Measurements from ENCODE around the gene KDSR.

KDSR gene

DNA sequence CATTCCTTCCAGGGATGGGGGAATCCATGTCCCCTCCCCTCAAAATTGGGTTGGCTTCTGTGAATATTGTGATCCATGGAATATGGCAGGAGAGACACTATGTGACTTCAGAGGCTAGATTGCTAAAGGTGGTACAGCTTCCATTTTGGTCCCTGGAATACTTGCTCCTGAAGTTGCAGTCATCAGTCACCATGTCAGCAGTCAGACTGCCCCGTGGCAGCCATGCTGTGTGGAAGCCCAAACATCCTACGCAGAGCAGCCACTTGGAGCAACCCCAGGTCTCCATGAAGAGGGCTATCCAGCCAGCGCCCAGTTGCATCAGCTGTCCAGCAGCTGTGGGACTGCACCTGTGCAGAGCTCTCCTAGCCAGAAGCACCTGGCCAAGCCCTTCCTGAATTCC, 15.8 kb upstream of the KDSR start:
- H3K4me3 ChIP-seq (replicated peaks; ENCODE audit: low read depth, low read length): no peak overlapping the region
- TF ChIP-seq, protein P1, sequence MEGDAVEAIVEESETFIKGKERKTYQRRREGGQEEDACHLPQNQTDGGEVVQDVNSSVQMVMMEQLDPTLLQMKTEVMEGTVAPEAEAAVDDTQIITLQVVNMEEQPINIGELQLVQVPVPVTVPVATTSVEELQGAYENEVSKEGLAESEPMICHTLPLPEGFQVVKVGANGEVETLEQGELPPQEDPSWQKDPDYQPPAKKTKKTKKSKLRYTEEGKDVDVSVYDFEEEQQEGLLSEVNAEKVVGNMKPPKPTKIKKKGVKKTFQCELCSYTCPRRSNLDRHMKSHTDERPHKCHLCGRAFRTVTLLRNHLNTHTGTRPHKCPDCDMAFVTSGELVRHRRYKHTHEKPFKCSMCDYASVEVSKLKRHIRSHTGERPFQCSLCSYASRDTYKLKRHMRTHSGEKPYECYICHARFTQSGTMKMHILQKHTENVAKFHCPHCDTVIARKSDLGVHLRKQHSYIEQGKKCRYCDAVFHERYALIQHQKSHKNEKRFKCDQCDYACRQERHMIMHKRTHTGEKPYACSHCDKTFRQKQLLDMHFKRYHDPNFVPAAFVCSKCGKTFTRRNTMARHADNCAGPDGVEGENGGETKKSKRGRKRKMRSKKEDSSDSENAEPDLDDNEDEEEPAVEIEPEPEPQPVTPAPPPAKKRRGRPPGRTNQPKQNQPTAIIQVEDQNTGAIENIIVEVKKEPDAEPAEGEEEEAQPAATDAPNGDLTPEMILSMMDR (IDR thresholded peaks at IDR 0.05; ENCODE audit: low read depth, low read length, missing control alignments): no peak
- DNase-seq (ENCODE audit: extremely low read depth, low read depth): no peak

DNA sequence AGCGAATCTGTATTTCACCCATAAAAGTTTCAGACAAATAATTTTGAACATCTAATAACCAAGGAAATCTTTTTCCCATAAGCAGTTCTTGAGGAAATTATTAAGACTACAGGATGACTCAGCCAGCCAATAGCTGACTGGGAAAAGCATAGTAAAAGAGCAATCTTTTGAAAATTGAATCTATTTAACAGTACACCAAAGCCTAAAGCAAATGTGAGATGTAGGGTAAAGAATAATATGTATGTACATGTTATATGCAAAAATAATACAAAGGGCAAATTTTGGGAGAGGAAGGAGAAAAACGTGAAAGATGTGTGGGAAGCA, 12.6 kb upstream of the KDSR start:
- DNase-seq (ENCODE audit: extremely low read depth, low read depth): no peak
- H3K4me3 ChIP-seq (replicated peaks; ENCODE audit: low read depth, low read length): no peak overlapping the region
- TF ChIP-seq, protein P1 (IDR thresholded peaks at IDR 0.05; ENCODE audit: low read depth, low read length, missing control alignments): no peak

DNA sequence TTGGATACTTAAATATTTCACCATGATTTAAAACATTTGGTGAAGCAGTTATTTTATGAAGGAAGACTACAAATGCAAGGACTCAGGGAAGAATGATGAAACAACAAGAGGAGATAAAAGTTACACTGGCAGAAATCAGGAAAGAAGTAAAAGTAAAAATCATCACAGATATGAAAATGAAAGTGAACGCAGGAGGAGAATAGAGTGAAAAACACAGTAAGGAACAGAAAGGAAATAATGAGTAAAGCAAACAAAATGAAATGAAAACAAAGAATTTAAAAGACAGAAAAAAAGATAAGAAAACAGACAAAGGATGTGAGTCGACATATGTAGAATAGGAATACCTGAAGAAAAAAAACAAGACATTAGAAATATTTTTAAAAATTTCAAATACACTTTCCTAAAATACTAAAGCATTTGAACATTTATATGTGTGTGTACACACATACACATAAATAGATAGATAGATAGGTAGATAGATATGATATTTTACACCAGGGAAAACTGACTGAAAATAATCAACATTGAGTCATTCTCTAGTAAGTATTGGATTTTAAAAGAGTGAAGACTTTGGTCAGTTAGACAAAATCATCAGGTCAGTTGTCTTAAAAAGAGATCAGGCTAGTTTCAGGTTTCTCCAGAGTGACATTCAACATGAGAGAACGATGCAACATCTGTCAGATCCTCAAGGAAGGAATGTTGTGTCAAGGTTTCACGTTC, 12.1 kb upstream of the KDSR start:
- no peak for DNase-seq (ENCODE audit: extremely low read depth, low read depth)
- H3K4me3 ChIP-seq (replicated peaks; ENCODE audit: low read depth, low read length): no peak overlapping the region
- TF ChIP-seq, protein P1 (IDR thresholded peaks at IDR 0.05; ENCODE audit: low read depth, low read length, missing control alignments): no peak

DNA sequence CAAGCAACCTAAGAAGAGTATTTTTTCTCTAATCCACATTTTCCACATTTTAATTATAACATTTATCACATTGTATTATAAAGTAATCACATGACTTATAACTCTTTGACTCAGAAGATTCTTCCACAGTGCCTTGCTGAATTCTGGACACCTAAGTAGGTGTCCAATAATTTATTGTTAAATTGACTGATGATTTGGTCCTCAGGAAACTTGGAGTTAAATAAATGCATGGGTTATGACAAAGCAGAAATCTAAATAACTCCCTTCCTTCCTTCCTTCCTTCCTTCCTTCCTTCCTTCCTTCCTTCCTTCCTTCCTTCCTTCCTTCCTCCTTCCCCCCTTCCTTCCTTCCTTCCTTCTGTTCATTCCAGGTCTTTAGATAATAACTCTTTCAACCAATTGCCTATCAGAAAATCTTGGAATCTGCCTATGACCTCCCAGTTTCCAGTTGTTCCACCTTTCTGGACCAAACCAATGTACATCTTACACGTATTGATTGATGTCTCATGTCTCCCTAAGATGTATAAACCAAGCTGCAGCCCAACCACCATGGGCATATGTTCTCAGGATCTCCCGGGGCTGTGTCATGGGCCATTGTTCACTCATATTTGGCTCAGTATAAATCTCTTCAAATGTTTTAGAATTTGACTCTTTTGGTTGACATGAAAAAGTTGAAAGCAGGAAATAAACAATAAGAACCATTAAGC, 10.4 kb upstream of the KDSR start:
- no peak for DNase-seq (ENCODE audit: extremely low read depth, low read depth)
- TF ChIP-seq, protein P1 (IDR thresholded peaks at IDR 0.05; ENCODE audit: low read depth, low read length, missing control alignments): no peak
- H3K4me3 ChIP-seq (replicated peaks; ENCODE audit: low read depth, low read length): no peak overlapping the region

DNA sequence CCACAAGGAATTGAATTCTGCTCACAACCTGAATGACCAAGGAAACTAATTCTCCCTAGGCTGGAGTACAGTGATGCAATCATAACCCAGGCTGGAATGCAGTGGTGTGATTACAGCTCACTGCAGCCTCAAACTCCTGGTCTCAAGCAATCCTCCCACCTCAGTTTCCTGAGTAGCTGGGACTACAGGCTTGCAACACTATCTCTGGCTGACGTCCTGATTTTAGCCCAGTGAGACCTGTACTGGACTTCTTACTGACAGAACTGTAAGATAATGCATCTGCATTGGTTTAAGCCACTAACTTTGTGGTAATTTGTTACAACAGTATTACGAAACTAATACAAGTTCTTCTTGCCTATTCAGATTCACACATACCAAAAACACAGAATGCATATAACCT, 9.5 kb upstream of the KDSR start:
- TF ChIP-seq, protein P1 (IDR thresholded peaks at IDR 0.05; ENCODE audit: low read depth, low read length, missing control alignments): no peak

DNA sequence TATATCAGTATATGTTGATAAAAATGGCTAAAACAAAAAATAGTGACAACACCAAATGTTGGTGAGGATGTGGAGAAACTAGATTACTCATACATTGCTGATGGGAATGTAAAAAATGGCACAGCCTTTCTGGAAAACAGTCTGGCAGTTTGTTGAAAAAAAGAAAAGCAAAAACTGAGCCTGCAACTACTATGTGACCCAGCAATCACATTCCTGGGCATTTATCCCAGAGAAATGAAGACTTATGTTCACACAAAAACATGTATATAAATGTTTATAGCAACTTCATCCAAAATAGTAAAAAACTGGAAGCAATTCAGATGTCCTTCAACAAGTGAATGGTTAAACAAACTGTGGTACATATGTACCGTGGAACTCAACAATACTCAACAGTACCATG, 7.5 kb upstream of the KDSR start:
- TF ChIP-seq, protein P1 (IDR thresholded peaks at IDR 0.05; ENCODE audit: low read depth, low read length, missing control alignments): no peak
- DNase-seq (ENCODE audit: extremely low read depth, low read depth): no peak
- H3K4me3 ChIP-seq (replicated peaks; ENCODE audit: low read depth, low read length): no peak overlapping the region

More for the DNA sequence above, 9.5 kb upstream of the KDSR start:
- no peak overlapping the region for H3K4me3 ChIP-seq (replicated peaks; ENCODE audit: low read depth, low read length)
- DNase-seq (ENCODE audit: extremely low read depth, low read depth): no peak
